Esophagus muscularis mucosa (tissue), 4 donors: Measurements from ENCODE around the gene PLP2. TPM values are rescaled to one million over a fixed set of nuclear protein-coding genes. Genes with fewer than 3 reads are reported as not detected.

ENCODE experiments used
- DNase-seq: peaks from one replicate; pipeline ENCODE4 v3.0.0-alpha.2; 2017; ENCODE audit errors: extremely low spot score
- H3K27ac ChIP-seq, 4 donors: fragments of 200-600 bp; sonication (generic); replicated peaks in 1 of 4; 1 replicate in 3 of 4; 2 replicates in 1 of 4; pipeline ENCODE4 v1.5.1; 2016 to 2019; ENCODE audit warnings: mild to moderate bottlenecking in 1 of 4
- H3K27me3 ChIP-seq, 4 donors: fragments of 200-600 bp; sonication (generic); one replicate each; pipeline versions ENCODE4 v1.5.1 to v1.6.0; 2016 to 2019
- H3K36me3 ChIP-seq, 4 donors: fragments of 200-600 bp; sonication (generic); one replicate each; pipeline ENCODE4 v1.5.1; 2016 to 2019
- H3K4me1 ChIP-seq, 4 donors: fragments of 200-600 bp; sonication (generic); one replicate each; pipeline ENCODE4 v1.5.1; 2016 to 2019
- H3K4me3 ChIP-seq, 4 donors: fragments of 200-600 bp; sonication (generic); 1 replicate in 2 of 4; 2 replicates in 2 of 4; pipeline ENCODE4 v1.5.1; 2016 to 2019; ENCODE audit warnings: mild to moderate bottlenecking in 4 of 4, moderate library complexity in 1 of 4
- H3K9me3 ChIP-seq, 4 donors: fragments of 200-600 bp; sonication (generic); 1 replicate in 3 of 4; 2 replicates in 1 of 4; pipeline ENCODE4 v1.5.1; 2016 to 2019
- POLR2A ChIP-seq: fragments of 450-650 bp; IDR thresholded peaks from one replicate; pipeline ENCODE4 v1.6.1; 2017; ENCODE audit warnings: antibody characterized with exemption, moderate library complexity, mild to moderate bottlenecking, low read depth
- POLR2AphosphoS5 ChIP-seq, 2 donors: sonication (generic); formaldehyde crosslinking; IDR thresholded peaks; one replicate each; pipeline ENCODE4 v1.6.1; 2017; ENCODE audit warnings: antibody characterized with exemption in 2 of 2
- WGBS: methylation state at CpG from one replicate; pipeline ENCODE4 v1.1.5; 2018; 5-methylcytosine and 5-hydroxymethylcytosine counted together
- intact Hi-C: fragments of 100-400 bp; cut with DNase I; formaldehyde crosslinking; loops from one replicate; pipeline ENCODE4 v1.15.1; 2023
- small RNA-seq, 3 donors: library from RNA; depleted of rRNA; stranded (forward); fragments of <200 nt; gene quantifications; one replicate each; pipeline ENCODE3, GENCODE V24; 2016
- total RNA-seq, 4 donors: library from RNA; depleted of rRNA; stranded (reverse); fragments of >200 nt; gene quantifications; one replicate each; pipeline versions ENCODE4 v1.1.0 to v1.2.1, GENCODE V29; 2016
- TF ChIP-seq, protein P1 (sequence below), 3 experiments: fragments of 200-600 bp in 2 of 3; fragments of 450-650 bp in 1 of 3; sonication (generic) in 2 of 3; IDR thresholded peaks; one replicate each; pipeline ENCODE4 v1.5.1; 2017 to 2019; ENCODE audit warnings: antibody characterized with exemption in 3 of 3, mild to moderate bottlenecking in 2 of 3, moderate library complexity in 1 of 3

Gene PLP2
- total RNA-seq, 4 donors from 2014 or later = 55.3 to 101 (median 76.3) TPM

DNA sequence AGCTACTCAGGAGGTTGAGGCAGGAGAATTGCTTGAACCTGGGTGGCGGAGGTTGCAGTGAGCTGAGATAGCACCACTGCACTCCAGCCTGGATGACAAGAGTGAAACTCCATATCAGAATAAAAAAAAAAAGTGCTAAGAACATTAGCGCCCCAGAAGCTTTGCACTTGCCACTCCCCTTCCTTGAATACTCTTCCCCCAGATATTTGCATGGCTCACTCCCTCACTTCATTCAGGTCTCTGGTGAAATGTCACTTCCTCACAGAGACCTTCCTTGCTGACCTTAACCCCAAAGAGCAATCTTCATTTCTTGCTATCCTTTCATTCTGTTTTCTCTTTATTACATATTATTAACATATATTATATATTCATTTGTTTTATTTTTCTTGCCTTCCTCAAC lies 50.2 kb downstream of the PLP2 start:
- intact Hi-C loops = no loop called here
- H3K4me3 ChIP-seq = no peak overlapping the region
- no peaks in the 10 kb centered on the region for H3K36me3 ChIP-seq
- TF ChIP-seq POLR2AphosphoS5 (IDR thresholded peaks at IDR 0.05) = no peak
- no peak for TF ChIP-seq POLR2A
- TF ChIP-seq, protein P1, sequence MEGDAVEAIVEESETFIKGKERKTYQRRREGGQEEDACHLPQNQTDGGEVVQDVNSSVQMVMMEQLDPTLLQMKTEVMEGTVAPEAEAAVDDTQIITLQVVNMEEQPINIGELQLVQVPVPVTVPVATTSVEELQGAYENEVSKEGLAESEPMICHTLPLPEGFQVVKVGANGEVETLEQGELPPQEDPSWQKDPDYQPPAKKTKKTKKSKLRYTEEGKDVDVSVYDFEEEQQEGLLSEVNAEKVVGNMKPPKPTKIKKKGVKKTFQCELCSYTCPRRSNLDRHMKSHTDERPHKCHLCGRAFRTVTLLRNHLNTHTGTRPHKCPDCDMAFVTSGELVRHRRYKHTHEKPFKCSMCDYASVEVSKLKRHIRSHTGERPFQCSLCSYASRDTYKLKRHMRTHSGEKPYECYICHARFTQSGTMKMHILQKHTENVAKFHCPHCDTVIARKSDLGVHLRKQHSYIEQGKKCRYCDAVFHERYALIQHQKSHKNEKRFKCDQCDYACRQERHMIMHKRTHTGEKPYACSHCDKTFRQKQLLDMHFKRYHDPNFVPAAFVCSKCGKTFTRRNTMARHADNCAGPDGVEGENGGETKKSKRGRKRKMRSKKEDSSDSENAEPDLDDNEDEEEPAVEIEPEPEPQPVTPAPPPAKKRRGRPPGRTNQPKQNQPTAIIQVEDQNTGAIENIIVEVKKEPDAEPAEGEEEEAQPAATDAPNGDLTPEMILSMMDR (IDR thresholded peaks at IDR 0.05) = no peak
- DNase-seq = no peak
- H3K4me1 ChIP-seq = no peaks in the 10 kb centered on the region
- H3K27ac ChIP-seq = no peak overlapping the region
- H3K9me3 ChIP-seq = no peaks in the 10 kb centered on the region
- peaks cover 0 to 6% (median 0%) of the 10 kb centered on the region in 4 donors for H3K27me3 ChIP-seq
- 76% methylated on average over 2 of the region's 2 CpGs for WGBS

Small RNAs within 50 kb of the gene (small RNA-seq; reads per million reads assigned to genes)
- gene RN7SL262P = 0 reads per million in 3 donors

Other genes with a start within 250 kb of the PLP2 start
- gene OTUD5, start 214.3 kb upstream of the PLP2 start, total RNA-seq = 10 to 100 TPM; 39.9 to 53.9 (median 48.5) TPM
- 1 to 10 TPM in 3 of 4 donors, under 1 TPM in 1; 0.83 to 1.9 (median 1.1) TPM for gene KCND1, start 200.1 kb upstream of the PLP2 start, total RNA-seq
- gene GRIPAP1, start 169.6 kb upstream of the PLP2 start, total RNA-seq = 10 to 100 TPM; 24.7 to 36.4 (median 33.7) TPM
- 100 to 1,000 TPM in 3 of 4 donors, 10 to 100 TPM in 1; 99.9 to 181 (median 150) TPM for gene TFE3, start 128.5 kb upstream of the PLP2 start, total RNA-seq
- 1 to 10 TPM; 1.2 to 5.1 (median 2.9) TPM for gene CCDC120, start 112.9 kb upstream of the PLP2 start, total RNA-seq
- gene PRAF2, start 97.9 kb upstream of the PLP2 start, total RNA-seq = 10 to 100 TPM; 15.9 to 26.6 (median 23.8) TPM
- 10 to 100 TPM; 68.1 to 77.9 (median 72.7) TPM for gene WDR45, start 92.0 kb upstream of the PLP2 start, total RNA-seq
- gene GPKOW, start 48.2 kb upstream of the PLP2 start, total RNA-seq = 10 to 100 TPM; 27.8 to 43.8 (median 32.4) TPM
- gene MAGIX, start 9.1 kb upstream of the PLP2 start, total RNA-seq = 1 to 10 TPM; 1.5 to 4.2 (median 3.6) TPM
- gene PRICKLE3, start 14.5 kb downstream of the PLP2 start, total RNA-seq = 10 to 100 TPM in 3 of 4 donors, 1 to 10 TPM in 1; 7.6 to 16.2 (median 12.3) TPM
- gene SYP, start 28.3 kb downstream of the PLP2 start, total RNA-seq = 10 to 100 TPM in 1 of 4 donors, 1 to 10 TPM in 3; 4.5 to 12.0 (median 6.1) TPM
- gene CACNA1F, start 61.4 kb downstream of the PLP2 start, total RNA-seq = under 1 TPM; under 0.01 to 0.42 (median 0.06) TPM
- 10 to 100 TPM; 12.9 to 18.5 (median 16.2) TPM for gene CCDC22, start 63.6 kb downstream of the PLP2 start, total RNA-seq
- not detected for gene FOXP3, start 92.8 kb downstream of the PLP2 start, total RNA-seq
- gene PPP1R3F, start 97.9 kb downstream of the PLP2 start, total RNA-seq = 10 to 100 TPM; 13.8 to 27.0 (median 16.4) TPM
- 1 to 10 TPM in 1 of 4 donors, not detected in 3; 1.2 TPM for gene GAGE10, start 131.7 kb downstream of the PLP2 start, total RNA-seq
- gene GAGE12J, start 150.1 kb downstream of the PLP2 start, total RNA-seq = not detected
- not detected for gene GAGE13, start 159.7 kb downstream of the PLP2 start, total RNA-seq